GM23248 (cell line): ENCODE results near the gene CMTM7. TPM values are rescaled to one million over a fixed set of nuclear protein-coding genes. Genes with fewer than 3 reads are reported as not detected.

Source experiments
- DNase-seq: peaks from one replicate; pipeline ENCODE4 v3.0.0-alpha.2; 2015
- H2AFZ ChIP-seq: fragments of 200-600 bp; sonication (generic); 2 replicates; pipeline ENCODE4 v1.6.1; 2016; ENCODE audit warnings: antibody characterized with exemption
- H3F3A ChIP-seq: fragments of 200-600 bp; sonication (generic); 2 replicates; pipeline ENCODE4 v1.6.1; 2016; ENCODE audit warnings: mild to moderate bottlenecking, antibody characterized with exemption, mixed run types; ENCODE audit not compliant: insufficient read depth
- H3K27ac ChIP-seq: fragments of 200-600 bp; sonication (generic); 2 replicates; pipeline ENCODE4 v1.5.1; 2016; ENCODE audit warnings: mild to moderate bottlenecking
- H3K27me3 ChIP-seq: fragments of 200-600 bp; sonication (generic); replicated peaks from 2 replicates; pipeline ENCODE4 v1.6.1; 2016; ENCODE audit warnings: mild to moderate bottlenecking; ENCODE audit not compliant: insufficient read depth
- H3K36me3 ChIP-seq: fragments of 200-600 bp; sonication (generic); 2 replicates; pipeline ENCODE4 v1.6.1; 2016; ENCODE audit warnings: low read depth, mild to moderate bottlenecking
- H3K4me1 ChIP-seq: fragments of 200-600 bp; sonication (generic); 2 replicates; pipeline ENCODE4 v1.6.1; 2016; ENCODE audit warnings: mild to moderate bottlenecking; ENCODE audit not compliant: insufficient read depth
- H3K4me2 ChIP-seq: fragments of 200-600 bp; sonication (generic); one replicate; pipeline ENCODE4 v1.6.1; 2016; ENCODE audit warnings: mild to moderate bottlenecking; ENCODE audit not compliant: unreplicated experiment
- H3K4me3 ChIP-seq: fragments of 200-600 bp; sonication (generic); 2 replicates; pipeline ENCODE4 v1.5.1; 2016; ENCODE audit warnings: mild to moderate bottlenecking
- H3K79me2 ChIP-seq: fragments of 200-600 bp; sonication (generic); 2 replicates; pipeline ENCODE4 v1.6.1; 2016; ENCODE audit warnings: mild to moderate bottlenecking; ENCODE audit not compliant: insufficient read depth
- H3K9ac ChIP-seq: fragments of 200-600 bp; sonication (generic); 2 replicates; pipeline ENCODE4 v1.6.1; 2016; ENCODE audit warnings: mild to moderate bottlenecking
- H3K9me2 ChIP-seq: fragments of 200-600 bp; sonication (generic); 2 replicates; pipeline ENCODE4 v1.6.1; 2016; ENCODE audit warnings: mixed run types, mild to moderate bottlenecking, moderate library complexity; ENCODE audit not compliant: insufficient read depth
- H3K9me3 ChIP-seq: fragments of 200-600 bp; sonication (generic); one replicate; pipeline ENCODE4 v1.6.1; 2017; ENCODE audit warnings: low read depth
- H4K20me1 ChIP-seq: fragments of 200-600 bp; sonication (generic); 2 replicates; pipeline ENCODE4 v1.6.0; 2016; ENCODE audit not compliant: insufficient read depth
- EZH2 ChIP-seq: fragments of 200-600 bp; sonication (generic); IDR thresholded peaks from 2 replicates; pipeline ENCODE4 v1.6.1; 2018; ENCODE audit warnings: antibody characterized with exemption, mild to moderate bottlenecking; ENCODE audit not compliant: insufficient read depth, poor library complexity, severe bottlenecking
- EZH2phosphoT487 ChIP-seq: fragments of 200-600 bp; sonication (generic); IDR thresholded peaks from 2 replicates; pipeline ENCODE4 v1.6.1; 2018; ENCODE audit warnings: antibody characterized with exemption, moderate library complexity, mild to moderate bottlenecking, low read depth; ENCODE audit not compliant: insufficient read depth
- WGBS, 2 experiments: methylation state at CpG; one replicate each; pipeline ENCODE4 v1.1.6; 2015 to 2017; ENCODE audit warnings: low lambda C conversion rate in 2 of 2, low coverage in 1 of 2; ENCODE audit errors: missing lambda C conversion rate in 2 of 2; 5-methylcytosine and 5-hydroxymethylcytosine counted together
- in situ Hi-C: fragments of 300-500 bp; cut with MboI; formaldehyde crosslinking; loops from 2 replicates; pipeline ENCODE4 v1.15.0; 2020
- polyA plus RNA-seq: library from polyadenylated mRNA; unstranded; fragments of >200 nt; fragmentation: Nextera tagmentation; extraction: Ambion mirVana; gene quantifications from 2 replicates; pipeline ENCODE4 v1.2.1, GENCODE V29; 2016
- total RNA-seq: library from RNA; depleted of rRNA; stranded (reverse); fragments of >200 nt; shearing (Covaris generic); gene quantifications from 2 replicates; pipeline ENCODE4 v1.2.3, GENCODE V29; 2014

The CMTM7 gene
- total and polyA plus RNA-seq, 2 experiments from 2014 or later, result 6.3 to 23.0 TPM

DNA sequence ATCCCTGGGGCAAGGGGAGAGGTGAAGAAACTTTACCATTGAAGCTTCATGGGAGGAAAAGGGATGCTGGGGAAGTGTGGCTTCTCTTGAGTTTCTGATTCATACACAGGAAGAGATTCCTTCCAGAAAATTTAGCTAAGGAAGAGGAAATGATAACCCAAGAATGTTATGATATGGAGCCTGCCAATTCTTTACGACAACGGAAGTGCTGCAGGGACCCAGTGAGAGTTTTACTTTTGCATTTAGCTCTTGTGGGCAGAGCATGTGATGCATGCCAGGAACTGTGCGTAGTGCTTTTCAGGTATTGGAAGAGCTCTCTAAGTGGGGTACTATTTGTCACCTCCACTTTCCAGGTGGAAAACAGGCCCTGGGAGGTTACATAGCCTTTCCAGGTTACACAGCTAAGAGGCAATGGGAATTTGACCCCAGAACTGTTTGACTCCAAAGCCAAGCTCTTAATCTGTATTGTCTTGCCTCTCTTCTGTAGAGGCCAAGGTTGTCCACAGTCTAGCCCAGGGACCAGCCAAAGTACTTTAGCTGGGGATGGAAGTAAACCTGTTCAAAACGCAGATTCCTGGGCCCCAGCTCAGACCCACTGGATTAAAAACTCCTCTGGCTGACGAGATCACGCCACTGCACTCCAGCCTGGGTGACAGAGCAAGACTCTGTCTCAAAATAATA, 23.0 kb downstream of the CMTM7 start:
- 0 out of 2 replicates have a peak, but pooled peaks cover 2% of the 10 kb centered on the region for H3F3A ChIP-seq
- no peak for TF ChIP-seq EZH2
- no peak for TF ChIP-seq EZH2phosphoT487
- peaks cover 7% of the 10 kb centered on the region; the same call in 1 of the 2 replicates for H3K79me2 ChIP-seq
- 91 to 94% methylated on average over 6 of the region's 6 CpGs for WGBS, 2 experiments
- in situ Hi-C loops, result no loop called here
- H3K9ac ChIP-seq, result no peak overlapping the region
- no peak for DNase-seq
- no peaks in the 10 kb centered on the region for H3K27me3 ChIP-seq
- no peaks in the 10 kb centered on the region for H3K9me2 ChIP-seq
- H3K9me3 ChIP-seq, result no peaks in the 10 kb centered on the region
- no peak overlapping the region for H3K4me2 ChIP-seq
- H2AFZ ChIP-seq, result no peak overlapping the region
- H3K4me3 ChIP-seq, result no peak overlapping the region
- H4K20me1 ChIP-seq, result no peaks in the 10 kb centered on the region
- H3K27ac ChIP-seq, result no peak overlapping the region
- no peaks in the 10 kb centered on the region for H3K36me3 ChIP-seq
- no peaks in the 10 kb centered on the region for H3K4me1 ChIP-seq

DNA sequence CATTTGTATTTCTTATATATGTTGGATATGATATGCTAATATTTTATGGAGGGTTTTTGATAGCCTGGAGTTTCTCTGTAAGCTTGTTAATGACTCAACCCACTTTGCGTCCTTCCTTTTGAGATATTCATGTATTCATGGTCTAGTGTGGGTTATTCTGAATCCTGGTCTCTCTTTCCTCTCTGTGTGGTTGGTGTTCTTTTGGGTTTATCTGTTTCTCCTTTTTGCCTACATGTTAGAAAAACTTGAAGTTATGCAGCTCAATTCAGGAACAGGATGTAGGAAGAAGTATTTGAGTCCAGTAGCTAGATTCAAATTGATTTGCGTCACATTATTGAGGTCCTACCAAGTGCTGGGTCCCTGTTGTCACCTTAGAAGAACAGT, 28.1 kb downstream of the CMTM7 start:
- Histone ChIP-seq H3K4me3 (no peak overlapping the region), H3K9ac (no peak overlapping the region), H3K27me3 (no peaks in the 10 kb centered on the region), H2AFZ (no peak overlapping the region), H3K4me2 (peak overlapping the region; percentile 11), H3K9me2 (no peaks in the 10 kb centered on the region), H3F3A (peaks cover 25% of the 10 kb centered on the region), H3K9me3 (no peaks in the 10 kb centered on the region), H3K79me2 (peaks cover 7% of the 10 kb centered on the region; the same call in 1 of the 2 replicates), H3K4me1 (peaks cover 27% of the 10 kb centered on the region), H3K36me3 (no peaks in the 10 kb centered on the region), H4K20me1 (no peaks in the 10 kb centered on the region), H3K27ac (no peak overlapping the region)
- no peak for TF ChIP-seq EZH2
- TF ChIP-seq EZH2phosphoT487, result no peak
- in situ Hi-C loops, result no loop called here
- WGBS, 2 experiments, result 95 to 100% methylated on average over 2 of the region's 2 CpGs
- DNase-seq, result no peak

DNA sequence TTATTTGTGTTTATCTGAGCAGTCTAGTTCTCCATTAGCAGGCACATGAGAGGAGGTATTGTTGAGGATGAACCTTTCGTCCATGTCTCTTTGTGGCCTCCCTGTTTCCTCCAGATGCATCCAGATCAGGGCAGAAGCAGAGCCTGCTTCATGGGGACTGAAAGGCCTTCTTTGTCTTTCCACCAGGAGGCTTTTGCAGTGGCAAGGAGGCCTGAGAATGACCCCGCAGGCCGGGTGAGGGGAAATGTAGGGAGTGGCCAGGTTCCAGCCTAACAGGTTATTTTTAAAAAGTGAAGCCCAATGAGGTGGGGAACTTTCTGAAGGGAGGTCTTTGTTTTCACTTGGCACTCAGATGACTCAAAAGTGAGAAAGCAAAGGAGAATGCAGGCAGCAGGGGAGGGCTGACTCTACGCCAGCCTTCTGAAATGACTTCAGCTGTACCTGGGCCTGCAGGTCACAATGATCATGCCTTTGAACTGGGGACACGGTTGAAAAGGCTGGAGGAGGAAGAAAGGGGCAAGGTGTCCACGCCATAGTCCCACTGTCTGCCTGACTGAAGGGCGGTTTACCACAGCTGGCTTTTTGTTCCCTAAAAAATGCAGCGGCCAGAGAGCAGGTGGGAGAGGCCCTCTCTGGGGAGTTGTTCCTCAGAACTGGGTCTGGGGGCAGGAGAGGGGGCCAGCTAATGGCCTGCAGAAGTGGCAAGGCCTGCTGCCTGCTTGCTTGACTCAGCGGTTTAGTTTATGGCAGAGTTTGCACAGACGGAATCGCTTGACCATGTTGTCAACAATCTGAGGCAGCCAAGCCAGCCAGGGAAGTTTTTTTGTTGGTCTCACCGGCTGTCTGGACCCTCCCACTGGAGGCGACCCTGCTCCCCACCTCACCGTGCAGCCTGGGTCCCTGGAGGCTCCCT, 28.7 kb downstream of the CMTM7 start:
- Histone ChIP-seq H3F3A (peaks cover 25% of the 10 kb centered on the region), H3K4me3 (no peak overlapping the region), H3K79me2 (peaks cover 7% of the 10 kb centered on the region; the same call in 1 of the 2 replicates), H3K9me2 (no peaks in the 10 kb centered on the region), H3K36me3 (no peaks in the 10 kb centered on the region), H3K4me2 (peak overlapping the region; percentile 11), H3K4me1 (peaks cover 27% of the 10 kb centered on the region), H2AFZ (no peak overlapping the region), H4K20me1 (no peaks in the 10 kb centered on the region), H3K9me3 (no peaks in the 10 kb centered on the region), H3K27ac (no peak overlapping the region), H3K9ac (no peak overlapping the region), H3K27me3 (no peaks in the 10 kb centered on the region)
- WGBS, 2 experiments, result 51 to 56% methylated on average over 14 of the region's 14 CpGs
- no peak for TF ChIP-seq EZH2phosphoT487
- TF ChIP-seq EZH2, result no peak
- peak; percentile 50 for DNase-seq
- in situ Hi-C loops, result no loop called here

DNA sequence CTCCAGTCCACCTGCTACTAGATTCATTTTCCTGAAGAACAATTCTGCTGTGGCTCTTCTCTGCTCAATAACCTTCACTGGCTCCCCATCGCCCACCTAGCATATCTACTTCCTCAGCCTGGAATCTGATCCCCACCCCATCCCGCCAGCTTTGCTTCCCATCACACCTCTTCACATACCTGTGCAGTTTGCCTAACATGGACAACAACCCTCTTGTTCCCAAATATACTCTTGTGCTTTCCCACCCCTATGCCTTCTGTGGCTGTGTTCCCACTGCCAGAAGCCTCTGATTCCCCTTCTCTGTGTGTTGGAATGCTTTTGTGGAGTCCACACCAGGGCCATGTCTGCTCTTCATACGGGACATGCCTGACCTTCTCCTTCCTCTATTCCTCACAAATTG, 29.5 kb downstream of the CMTM7 start:
- Histone ChIP-seq H3K4me2 (peak overlapping the region; percentile 54), H3K36me3 (no peaks in the 10 kb centered on the region), H3K9ac (no peak overlapping the region), H3K9me2 (no peaks in the 10 kb centered on the region), H2AFZ (no peak overlapping the region), H3K4me1 (peaks cover 27% of the 10 kb centered on the region), H3K27ac (peak overlapping the region; percentile 68), H3K27me3 (no peaks in the 10 kb centered on the region), H3K79me2 (peaks cover 7% of the 10 kb centered on the region; the same call in 1 of the 2 replicates), H3F3A (peaks cover 25% of the 10 kb centered on the region), H4K20me1 (no peaks in the 10 kb centered on the region), H3K4me3 (no peak overlapping the region), H3K9me3 (no peaks in the 10 kb centered on the region)
- WGBS, 2 experiments, result 62 to 73% methylated on average over 3 of the region's 3 CpGs
- no peak for DNase-seq
- TF ChIP-seq EZH2, result no peak
- TF ChIP-seq EZH2phosphoT487, result no peak
- in situ Hi-C loops, result no loop called here
